CD4-positive, alpha-beta T cell treated with Interleukin-6 for 4 hours (primary cell): ENCODE data around the gene COPZ1.

ENCODE experiments used
- DNase-seq: peaks from one replicate; pipeline ENCODE4 v3.0.0-alpha.2; 2020; ENCODE audit warnings: mixed read lengths

COPZ1 gene

DNA sequence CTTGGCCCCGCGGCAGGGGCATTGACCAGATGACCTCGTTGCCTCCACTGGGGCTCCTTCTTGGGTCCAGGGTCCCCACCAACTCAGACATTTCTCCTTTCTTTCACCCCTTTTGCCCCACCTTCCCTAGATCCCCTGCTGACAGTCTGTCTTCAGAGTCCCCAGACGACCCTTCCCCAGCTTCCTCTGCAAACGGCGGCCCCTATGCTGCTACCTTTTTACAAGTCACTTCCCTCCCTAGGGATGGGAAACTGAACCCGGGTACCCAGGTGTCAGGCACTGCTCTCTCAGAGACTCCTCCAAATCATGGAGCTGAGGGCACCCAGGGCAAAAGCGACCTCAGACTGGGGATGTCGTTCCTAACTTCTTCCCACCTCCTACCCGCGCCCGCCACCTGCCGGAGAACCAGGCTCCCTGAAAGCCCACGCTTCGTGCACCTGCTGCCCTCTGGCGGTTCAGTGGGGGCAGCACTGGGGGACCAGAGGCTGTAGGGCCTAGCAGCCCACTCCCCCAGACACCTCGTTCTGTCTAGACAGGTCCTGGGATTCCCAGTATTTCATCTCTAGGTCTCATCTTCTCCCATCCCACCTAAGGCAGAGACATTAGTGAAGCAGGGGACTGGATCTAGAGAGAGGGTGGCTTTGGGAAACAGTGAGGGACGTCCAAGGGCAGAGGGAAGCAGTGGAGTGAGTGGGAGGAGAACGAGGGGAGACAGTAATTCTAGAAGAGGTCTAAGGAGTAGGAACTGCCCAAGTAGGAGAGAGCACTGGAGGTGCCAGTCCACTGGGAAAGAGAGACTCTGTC lies 54.7 kb downstream of the COPZ1 start:
- peak; percentile 92 for DNase-seq

DNA sequence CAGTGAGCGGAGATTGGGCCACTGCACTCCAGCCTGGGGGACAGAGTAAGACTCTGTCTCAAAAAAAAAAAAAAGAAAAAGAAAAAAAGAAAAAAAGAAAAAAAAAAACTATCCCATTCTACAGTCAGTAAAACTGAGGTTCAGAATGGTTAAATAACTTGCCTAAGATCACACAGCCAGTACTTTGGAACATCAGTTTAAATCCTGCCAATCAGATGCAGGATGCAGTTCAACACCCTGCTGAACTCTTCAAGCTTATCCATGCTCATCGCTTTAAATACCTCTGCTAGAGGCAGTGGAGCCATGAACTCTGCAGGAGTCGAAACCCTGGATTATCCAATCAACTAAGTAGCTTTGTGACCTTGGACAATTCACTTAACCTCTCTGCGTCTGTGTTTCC lies 56.2 kb downstream of the COPZ1 start:
- no peak for DNase-seq

DNA sequence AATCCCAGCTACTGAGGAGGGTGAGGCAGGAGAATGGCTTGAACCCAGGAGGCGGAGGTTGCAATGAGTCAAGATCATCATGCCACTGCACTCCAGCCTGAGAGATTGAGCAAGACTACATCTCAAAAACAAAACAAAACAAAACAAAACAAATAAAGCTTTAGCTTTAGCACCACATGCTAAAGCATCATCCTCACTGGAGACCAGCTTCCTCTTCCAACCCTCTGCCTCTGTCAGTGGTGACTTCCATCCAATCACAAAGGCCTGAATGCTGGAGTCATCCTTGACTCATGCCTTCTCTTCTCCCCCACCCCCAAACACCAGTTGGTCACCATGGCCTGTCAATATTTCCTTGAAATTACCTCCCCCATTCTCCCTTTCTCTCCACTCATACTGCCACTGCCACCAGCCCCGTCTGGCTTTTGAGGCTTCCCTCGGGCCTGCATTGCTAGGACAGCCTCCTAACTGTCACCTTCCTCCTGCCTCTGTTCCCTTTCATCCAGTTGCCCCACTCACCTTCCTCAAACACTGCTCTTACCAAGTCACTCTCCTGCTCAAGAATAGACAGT lies 58.2 kb downstream of the COPZ1 start:
- DNase-seq = no peak

DNA sequence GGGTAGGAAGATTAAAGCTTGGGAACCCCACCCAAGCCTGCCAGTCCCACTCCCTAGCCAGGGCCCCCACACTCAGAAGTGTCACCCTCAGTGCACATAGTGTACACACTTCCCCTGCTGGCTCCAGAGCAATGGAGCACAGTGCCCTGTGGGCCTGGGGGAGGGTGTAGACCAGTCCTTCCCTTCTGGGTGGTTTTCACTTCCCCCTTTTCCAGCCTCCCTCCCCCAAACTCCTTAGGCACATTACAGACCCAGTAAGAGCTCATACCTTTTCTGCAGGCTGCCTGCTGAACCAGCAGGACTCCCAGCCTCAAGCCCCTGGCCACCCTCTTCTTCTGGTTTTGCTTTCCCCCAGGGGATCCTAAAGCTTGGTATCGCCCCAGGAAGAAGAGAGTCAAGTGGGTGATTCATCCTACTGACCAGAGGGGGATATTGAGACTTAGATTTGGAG lies 59.7 kb downstream of the COPZ1 start, which contains the start of gene ZNF385A:
Gene ZNF385A, minus strand, starts transcription at position 143 of the 451 bp plus-strand sequence. CDS start 219 bp downstream, outside the sequence.
- no peak for DNase-seq

DNA sequence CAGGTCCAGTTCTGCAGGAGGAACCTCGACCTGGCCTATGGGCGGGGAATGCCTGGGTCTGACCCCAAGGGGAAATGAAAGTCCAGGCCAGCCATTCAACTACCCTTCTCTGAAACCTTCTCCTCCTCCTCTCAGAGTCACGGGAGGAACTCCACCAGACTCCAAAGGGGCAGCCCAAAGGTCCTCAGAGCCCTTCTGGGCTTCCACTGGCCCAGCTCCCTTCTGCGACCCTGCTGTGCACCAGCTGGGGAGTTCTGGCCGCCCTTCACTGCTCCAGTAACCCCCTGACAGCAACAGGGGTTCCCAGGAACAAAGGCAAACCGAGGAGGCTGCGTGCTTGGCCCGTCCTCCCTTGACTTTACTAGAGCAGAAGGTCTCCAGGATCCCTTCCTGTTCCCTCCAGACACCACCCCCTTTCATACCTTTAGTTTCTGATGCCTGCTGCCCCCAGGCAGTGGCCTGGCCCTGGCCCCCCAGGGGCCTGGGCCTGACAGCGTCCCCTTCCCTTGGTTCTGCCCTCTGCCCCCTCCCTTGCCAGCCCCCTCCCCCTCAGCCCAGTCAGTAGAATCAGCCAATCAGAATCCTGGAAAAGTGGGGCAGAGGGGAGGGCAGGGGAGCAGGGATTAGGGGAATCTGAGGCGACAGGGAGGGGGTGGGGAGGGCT lies 60.5 kb downstream of the COPZ1 start:
- no peak for DNase-seq

- no peak for DNase-seq
Observed at GRCh38 chr12:54386403-54387113, 61.6 kb downstream of the COPZ1 start.

- DNase-seq = no peak
Observed at GRCh38 chr12:54387114-54387467, 62.2 kb downstream of the COPZ1 start.

DNA sequence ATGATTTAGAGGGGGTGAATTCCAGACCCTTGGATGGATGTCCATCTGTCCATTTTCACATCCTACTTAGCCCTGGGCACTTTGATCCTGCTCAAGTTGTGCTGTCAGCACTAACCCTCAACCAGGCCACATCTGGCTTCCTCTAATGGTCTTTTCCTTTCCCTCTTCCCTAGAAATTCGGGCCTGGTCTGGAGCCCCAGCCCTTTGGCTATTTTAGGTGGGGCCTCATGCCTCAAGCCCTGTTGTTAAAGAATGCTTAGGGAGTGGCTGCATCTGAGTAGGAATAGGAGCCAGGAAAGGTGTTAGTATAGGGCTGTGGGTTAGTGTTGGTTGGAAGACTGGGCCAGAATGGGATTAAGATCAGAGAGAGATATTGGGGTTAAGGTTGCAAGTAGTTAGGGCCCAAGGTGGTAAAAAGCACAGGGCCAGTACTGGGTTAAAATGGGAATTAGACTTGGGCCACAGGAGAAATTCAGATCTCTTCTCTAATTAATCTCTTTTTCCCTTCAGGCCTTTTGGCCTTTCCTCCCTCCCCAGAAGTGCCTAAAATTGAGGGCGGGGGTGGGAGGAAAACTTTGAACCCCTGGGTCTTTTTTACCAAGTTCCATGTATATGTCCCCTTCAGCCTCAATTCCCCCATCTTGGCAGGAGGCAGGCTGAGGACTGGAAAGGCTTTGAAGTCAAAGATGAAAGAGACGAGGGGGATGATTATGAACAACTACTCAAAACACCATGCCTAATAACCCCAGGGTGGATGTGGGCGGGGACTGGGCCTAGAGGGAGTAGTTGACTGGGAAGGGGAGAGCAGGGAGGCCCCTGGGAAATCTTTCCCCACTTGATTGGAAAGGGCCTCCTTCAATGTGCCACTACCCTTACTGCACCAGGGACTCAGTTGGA lies 63.6 kb downstream of the COPZ1 start:
- peak; percentile 11 for DNase-seq

- no peak for DNase-seq
Observed at GRCh38 chr12:54389134-54389508, 64.2 kb downstream of the COPZ1 start.

DNA sequence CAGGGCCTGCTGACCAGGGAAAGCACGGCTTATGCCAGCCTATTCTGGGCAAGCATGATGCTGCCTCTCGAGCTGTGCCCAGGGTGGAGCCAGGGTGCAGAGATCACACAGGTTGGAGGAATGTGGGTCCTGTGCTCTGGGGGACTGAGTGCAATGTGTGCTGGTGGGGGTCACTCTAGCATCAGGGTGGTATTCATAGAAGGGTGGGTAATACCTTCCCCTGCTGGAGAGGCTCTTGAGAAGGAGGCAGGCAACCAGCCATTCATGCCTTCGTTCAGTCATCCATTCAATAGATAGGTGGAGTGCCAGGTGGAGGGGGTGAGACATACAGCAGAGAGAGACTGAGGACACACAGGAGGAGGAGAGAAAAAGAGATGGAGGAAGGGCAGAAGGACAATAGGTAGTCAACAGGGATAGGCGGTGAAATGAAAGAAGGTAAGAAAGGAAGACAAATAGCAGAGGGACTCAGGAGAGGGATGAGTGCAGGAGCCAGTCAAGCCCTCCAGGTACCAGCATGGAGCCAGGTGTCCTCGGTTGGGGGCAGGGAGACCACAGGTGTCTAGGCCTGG lies 64.8 kb downstream of the COPZ1 start:
- no peak for DNase-seq

- no peak for DNase-seq
Observed at GRCh38 chr12:54390176-54390667, 65.3 kb downstream of the COPZ1 start.

DNA sequence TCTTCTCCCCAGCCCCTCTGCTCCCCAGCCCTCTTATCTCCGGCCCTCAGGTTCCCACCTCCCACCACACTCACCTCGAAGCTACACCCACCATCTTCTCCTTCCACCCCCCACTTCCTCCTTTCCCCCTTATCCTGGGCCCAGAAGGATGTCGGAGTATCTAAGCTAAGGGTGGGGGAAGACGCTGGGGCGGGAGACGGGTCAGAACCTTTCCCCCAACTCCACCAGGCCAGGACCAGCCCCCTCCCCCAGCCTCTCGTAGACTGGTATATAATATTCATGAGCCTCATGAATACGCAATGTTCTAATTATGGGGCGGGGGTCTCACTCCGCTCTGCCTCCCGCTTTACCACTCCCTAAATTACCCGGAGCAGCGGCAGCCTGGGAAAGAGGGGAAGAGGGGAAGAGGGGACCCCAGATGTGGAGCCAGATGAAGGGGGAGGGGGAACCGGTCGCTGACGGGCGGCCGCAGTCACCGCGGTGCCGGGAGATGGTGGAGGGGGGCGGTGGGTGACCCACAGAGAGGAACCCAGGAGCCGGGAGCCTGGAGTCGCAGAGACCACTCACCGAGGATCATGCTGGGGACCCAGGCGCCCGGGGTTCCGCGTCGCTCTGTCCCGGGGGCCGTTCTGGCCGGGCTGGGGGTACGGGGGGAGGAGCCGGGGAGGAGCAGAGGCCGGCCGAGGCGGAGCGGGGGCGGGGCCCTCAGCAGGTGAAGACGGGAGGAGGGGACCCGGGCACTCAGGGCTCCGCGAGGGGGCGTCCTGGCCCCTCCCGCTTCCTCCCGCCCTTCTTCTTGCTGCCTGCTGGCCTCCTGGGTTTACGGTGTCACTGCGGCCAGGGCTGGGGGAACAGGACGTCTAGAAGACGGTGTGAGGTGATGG lies 66.0 kb downstream of the COPZ1 start:
- DNase-seq = peak; percentile 82

GRCh38 chr12:54392485-54393206 lies 67.7 kb downstream of the COPZ1 start:
- DNase-seq = no peak

DNA sequence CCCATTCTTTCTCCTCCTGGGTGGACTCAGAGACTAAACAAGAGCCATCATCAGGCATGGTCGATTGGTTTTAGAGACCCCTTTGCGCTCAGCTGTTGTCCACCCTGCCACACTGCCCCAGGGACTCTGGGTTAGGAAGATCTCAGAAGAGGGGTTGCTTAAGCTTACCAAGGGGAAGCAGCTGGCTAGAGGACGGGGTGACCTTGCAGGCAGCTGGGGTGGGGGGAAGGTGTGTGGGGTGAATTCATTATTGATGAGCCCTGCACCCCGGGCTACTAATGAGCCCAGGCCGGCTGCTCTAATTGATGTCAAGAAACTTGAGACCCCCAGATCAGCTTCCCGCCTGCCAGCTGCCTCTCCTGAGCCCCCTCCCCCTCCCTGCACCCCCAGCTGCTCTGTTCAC lies 68.3 kb downstream of the COPZ1 start:
- no peak for DNase-seq

DNA sequence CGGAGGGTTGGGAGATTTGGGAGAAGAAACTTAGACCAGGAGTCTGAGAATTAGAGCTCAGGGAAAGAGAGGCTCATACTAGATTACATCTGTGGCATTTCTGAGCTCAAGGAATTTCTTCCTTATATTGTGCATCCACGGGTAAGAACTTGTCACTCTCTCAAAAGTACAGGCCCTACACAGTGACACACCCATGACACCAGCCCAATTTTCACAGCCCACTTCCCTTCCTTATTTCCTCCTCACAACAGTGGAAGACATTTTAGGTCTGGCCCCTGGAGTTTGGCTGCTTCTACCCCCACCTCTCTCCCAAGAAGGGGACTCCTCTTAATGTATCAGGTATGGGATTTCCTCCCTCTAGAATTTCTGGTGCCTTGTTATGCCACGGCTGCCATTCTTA lies 68.8 kb downstream of the COPZ1 start:
- no peak for DNase-seq

- DNase-seq = peak; percentile 61
Observed at GRCh38 chr12:54394281-54394719, 69.4 kb downstream of the COPZ1 start.

- DNase-seq = no peak
Observed at GRCh38 chr12:54394986-54395385, 70.1 kb downstream of the COPZ1 start.

GRCh38 chr12:54395545-54395944 lies 70.6 kb downstream of the COPZ1 start:
- no peak for DNase-seq

DNA sequence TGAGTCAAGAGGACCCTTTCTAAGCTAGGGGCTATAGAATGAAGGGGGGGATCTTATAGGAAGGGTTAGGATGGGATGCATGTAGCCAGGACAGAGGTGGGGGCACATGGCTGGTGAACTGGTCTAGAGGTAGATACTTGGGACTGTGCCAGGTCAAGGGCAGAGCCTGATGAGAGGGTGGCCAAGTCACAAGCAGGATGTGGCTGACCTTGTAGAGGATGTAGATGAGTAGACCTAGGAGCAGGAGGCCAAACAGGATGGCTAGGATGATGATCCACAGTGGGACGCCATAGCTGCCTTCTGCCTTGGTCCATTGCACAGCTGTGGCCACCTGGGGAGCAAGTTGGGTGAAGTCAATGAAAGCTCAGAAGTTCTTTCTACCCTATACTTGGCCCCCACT lies 72.2 kb downstream of the COPZ1 start:
- no peak for DNase-seq

- no peak for DNase-seq
Observed at GRCh38 chr12:54398218-54398617, 73.3 kb downstream of the COPZ1 start.
